ENCODE data around the gene KIF6. TPM values are rescaled to one million over a fixed set of nuclear protein-coding genes. Genes with fewer than 3 reads are reported as not detected.

KIF6 gene
- total and polyA plus RNA-seq, 2 of the 8 experiments (the other 6 are each of a cell fraction or from before 2014, with no cell fraction given) = 0.53 to 0.65 TPM

- Histone ChIP-seq H3K27me3 (replicated peaks in 1 of 4; ENCODE audit: control insufficient read depth in 3 of 4, extremely low read depth in 1 of 4, insufficient read depth in 3 of 4, low read length in 3 of 4) (peaks cover 0 to 1% (median 0%) of the 10 kb centered on the region in 4 experiments; a peak in 1 of 7 replicates), H3K9me3 (ENCODE audit: insufficient read depth in 2 of 2, low read depth in 1 of 2, low read length in 1 of 2) (no peaks in the 10 kb centered on the region), H3K36me3 (ENCODE audit: control insufficient read depth in 2 of 4, insufficient read depth in 4 of 4, low read length in 3 of 4) (no peaks in the 10 kb centered on the region), H3K18ac (ENCODE audit: extremely low read depth, low read length) (no peak overlapping the region), H4K5ac (ENCODE audit: insufficient read length, low read depth, low read length) (no peak overlapping the region), H3K79me1 (ENCODE audit: low read depth, low read length) (no peaks in the 10 kb centered on the region), H2BK120ac (replicated peaks; ENCODE audit: low read depth, low read length) (no peak overlapping the region), H3K27ac (ENCODE audit: low read depth, low read length) (no peak overlapping the region), H3K23ac (ENCODE audit: insufficient read length) (no peak overlapping the region), H2BK20ac (ENCODE audit: low read length) (no peak overlapping the region), H2AK5ac (ENCODE audit: low read depth, low read length) (no peak overlapping the region), H3K79me2 (ENCODE audit: control insufficient read depth in 1 of 2, insufficient read depth in 2 of 2, low read length in 2 of 2) (no peaks in the 10 kb centered on the region), H3K9ac (replicated peaks in 1 of 4; ENCODE audit: extremely low read depth in 1 of 4, low read depth in 3 of 4, low read length in 3 of 4) (no peak overlapping the region), H2BK5ac (ENCODE audit: low read depth, low read length) (no peak overlapping the region), H3K4ac (replicated peaks; ENCODE audit: insufficient read length, low read depth, low read length) (no peak overlapping the region), H4K8ac (ENCODE audit: extremely low read depth, insufficient read depth, low read length) (no peak overlapping the region), H3K4me1 (replicated peaks in 1 of 4; ENCODE audit: control insufficient read depth in 3 of 4, insufficient read depth in 4 of 4, low read length in 3 of 4) (no peaks in the 10 kb centered on the region), H3K4me3 (ENCODE audit: extremely low read depth in 1 of 4, insufficient read depth in 2 of 4, low read depth in 3 of 4, low read length in 4 of 4) (no peak overlapping the region), H4K20me1 (replicated peaks in 1 of 2; ENCODE audit: control insufficient read depth in 1 of 2, insufficient read depth in 2 of 2, low read length in 2 of 2) (no peaks in the 10 kb centered on the region), H3K23me2 (ENCODE audit: low read depth, low read length) (no peaks in the 10 kb centered on the region), H3K56ac (replicated peaks; ENCODE audit: insufficient read length, low read depth, low read length) (no peak overlapping the region), H2BK12ac (ENCODE audit: low read depth, low read length) (no peak overlapping the region), H3K4me2 (ENCODE audit: insufficient read depth in 1 of 2, low read depth in 2 of 2, low read length in 2 of 2) (no peak overlapping the region), H2AFZ (ENCODE audit: low read length) (no peak overlapping the region), H3K14ac (ENCODE audit: insufficient read length) (no peak overlapping the region), H4K91ac (replicated peaks; ENCODE audit: insufficient read length, low read length) (no peak overlapping the region), H2BK15ac (ENCODE audit: low read length) (no peak overlapping the region)
- TF ChIP-seq EP300 (IDR thresholded peaks at IDR 0.05; ENCODE audit: borderline replicate concordance in 1 of 2, low read depth in 2 of 2, low read length in 2 of 2) (no peak), SRF (IDR thresholded peaks at IDR 0.05; ENCODE audit: low read depth, low read length) (no peak), KDM1A (IDR thresholded peaks at IDR 0.05; ENCODE audit: borderline replicate concordance, low read length) (no peak), POLR2A (IDR thresholded peaks at IDR 0.05; ENCODE audit: control extremely low read depth in 1 of 2, low read depth in 2 of 2, low read length in 2 of 2) (no peak), CTBP2 (IDR thresholded peaks at IDR 0.05; ENCODE audit: borderline replicate concordance, insufficient read depth, insufficient read length, low read length) (no peak), HDAC2 (IDR thresholded peaks at IDR 0.05; ENCODE audit: borderline replicate concordance in 1 of 2, low read depth in 2 of 2, low read length in 2 of 2) (no peak)
- TF ChIP-seq, protein P1, sequence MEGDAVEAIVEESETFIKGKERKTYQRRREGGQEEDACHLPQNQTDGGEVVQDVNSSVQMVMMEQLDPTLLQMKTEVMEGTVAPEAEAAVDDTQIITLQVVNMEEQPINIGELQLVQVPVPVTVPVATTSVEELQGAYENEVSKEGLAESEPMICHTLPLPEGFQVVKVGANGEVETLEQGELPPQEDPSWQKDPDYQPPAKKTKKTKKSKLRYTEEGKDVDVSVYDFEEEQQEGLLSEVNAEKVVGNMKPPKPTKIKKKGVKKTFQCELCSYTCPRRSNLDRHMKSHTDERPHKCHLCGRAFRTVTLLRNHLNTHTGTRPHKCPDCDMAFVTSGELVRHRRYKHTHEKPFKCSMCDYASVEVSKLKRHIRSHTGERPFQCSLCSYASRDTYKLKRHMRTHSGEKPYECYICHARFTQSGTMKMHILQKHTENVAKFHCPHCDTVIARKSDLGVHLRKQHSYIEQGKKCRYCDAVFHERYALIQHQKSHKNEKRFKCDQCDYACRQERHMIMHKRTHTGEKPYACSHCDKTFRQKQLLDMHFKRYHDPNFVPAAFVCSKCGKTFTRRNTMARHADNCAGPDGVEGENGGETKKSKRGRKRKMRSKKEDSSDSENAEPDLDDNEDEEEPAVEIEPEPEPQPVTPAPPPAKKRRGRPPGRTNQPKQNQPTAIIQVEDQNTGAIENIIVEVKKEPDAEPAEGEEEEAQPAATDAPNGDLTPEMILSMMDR (IDR thresholded peaks at IDR 0.05; ENCODE audit: control extremely low read depth in 1 of 3, insufficient read depth in 1 of 3, low read depth in 1 of 3, low read length in 3 of 3) = no peak
- FAIRE-seq = no peak
- no peak for DNase-seq (ENCODE audit: low read depth in 1 of 2, low spot score in 2 of 2)
- CTCF ChIA-PET (ENCODE audit: partially characterized antibody) = interaction anchor here (3.1 kb wide), 1 partner anchor 10 kb away, joined by 18 read pairs; no protein-coding TSS in a partner anchor
- WGBS, 2 experiments (ENCODE audit: extremely low coverage in 1 of 2, insufficient coverage in 1 of 2, insufficient read length in 1 of 2, insufficient replicate concordance in 2 of 2, low coverage in 1 of 2, low lambda C conversion rate in 2 of 2, missing lambda C conversion rate in 1 of 2) = 86% methylated on average over 4 of the region's 7 CpGs; no CpG with 5 or more reads in 1 of the 2 experiments
- POLR2A ChIA-PET (ENCODE audit: partially characterized antibody) = interaction anchor here (0.7 kb wide), 1 partner anchor 26 kb away, joined by 3 read pairs; no protein-coding TSS in a partner anchor
These were observed 285.2 kb downstream of the KIF6 start for GRCh38 chr6:39440039-39440426.

Measured in H1 (cell line).